Ecto neural progenitor cell (in vitro differentiated cells): Measurements from ENCODE around the gene DERL2.

Experiments
- DNase-seq: peaks from one replicate; pipeline ENCODE4 v3.0.0-alpha.2; 2018; ENCODE audit warnings: low spot score

DERL2 gene

DNA sequence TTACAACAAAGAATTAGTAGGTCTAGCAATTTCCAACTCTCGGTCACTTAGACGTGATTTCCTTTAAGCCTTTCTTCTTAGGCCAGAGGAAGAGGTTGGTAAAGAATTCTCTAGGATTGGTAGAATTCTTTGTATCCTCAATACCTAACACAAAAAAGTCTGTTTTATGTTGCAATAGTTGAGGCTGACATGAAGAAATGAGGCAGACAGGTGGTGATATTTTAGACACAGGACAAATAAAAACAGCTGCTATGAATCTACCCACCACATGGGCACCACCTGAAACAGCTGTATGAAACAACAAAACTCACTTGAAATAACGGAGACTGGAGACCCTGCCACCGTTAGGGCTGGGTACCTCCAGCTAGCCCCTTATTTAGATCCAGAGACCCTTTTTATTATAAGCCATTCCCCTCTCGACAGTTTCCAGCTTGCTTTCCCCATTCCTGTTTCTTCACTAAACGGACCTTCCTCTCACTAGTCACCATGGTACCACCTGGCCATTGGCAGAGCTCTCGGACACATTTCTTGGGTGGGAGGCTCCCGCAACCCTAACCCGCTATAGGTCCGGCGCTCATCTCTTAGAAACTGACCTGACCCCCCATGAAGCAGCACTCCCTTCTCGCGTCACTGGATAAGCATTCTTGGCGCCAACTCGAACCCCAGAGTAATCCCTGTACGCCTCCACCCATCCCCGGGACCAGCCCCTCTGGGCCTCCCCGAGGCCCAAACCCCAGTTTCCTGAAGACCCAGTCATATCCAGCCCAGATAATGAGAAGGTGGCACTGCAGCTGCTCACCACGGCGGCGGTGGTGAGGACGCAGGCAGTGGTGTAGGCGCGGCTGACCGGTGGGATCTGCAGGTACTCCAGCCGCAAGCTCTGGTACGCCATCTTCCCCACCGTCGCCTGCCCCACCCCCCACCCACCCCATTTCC lies at the start of gene DERL2:
TSS of gene DERL2 (minus strand) at position 909 of the 936 bp plus-strand sequence. CDS start at position 892, 17 bp downstream.
- DNase-seq, result no peak

DNA sequence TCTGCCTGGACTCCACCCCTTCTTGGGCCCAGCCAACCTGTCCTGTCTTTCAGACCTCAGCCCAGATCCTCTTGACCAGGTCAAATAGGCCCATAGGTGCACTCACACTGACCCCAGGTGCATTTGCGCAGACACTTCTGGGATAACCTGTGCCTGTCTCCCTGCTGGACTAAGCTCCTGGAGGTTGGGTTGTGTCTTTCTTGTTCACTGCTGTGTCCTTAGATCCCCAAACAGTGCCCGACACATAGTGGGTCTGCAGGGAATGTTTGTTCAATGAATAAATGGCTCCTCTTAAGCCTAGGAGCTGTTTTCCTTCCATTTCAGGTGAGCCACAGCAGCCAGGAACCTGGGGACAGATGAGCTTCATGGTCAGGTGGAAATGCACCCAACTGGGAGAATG lies 49.5 kb upstream of the DERL2 start:
- no peak for DNase-seq

DNA sequence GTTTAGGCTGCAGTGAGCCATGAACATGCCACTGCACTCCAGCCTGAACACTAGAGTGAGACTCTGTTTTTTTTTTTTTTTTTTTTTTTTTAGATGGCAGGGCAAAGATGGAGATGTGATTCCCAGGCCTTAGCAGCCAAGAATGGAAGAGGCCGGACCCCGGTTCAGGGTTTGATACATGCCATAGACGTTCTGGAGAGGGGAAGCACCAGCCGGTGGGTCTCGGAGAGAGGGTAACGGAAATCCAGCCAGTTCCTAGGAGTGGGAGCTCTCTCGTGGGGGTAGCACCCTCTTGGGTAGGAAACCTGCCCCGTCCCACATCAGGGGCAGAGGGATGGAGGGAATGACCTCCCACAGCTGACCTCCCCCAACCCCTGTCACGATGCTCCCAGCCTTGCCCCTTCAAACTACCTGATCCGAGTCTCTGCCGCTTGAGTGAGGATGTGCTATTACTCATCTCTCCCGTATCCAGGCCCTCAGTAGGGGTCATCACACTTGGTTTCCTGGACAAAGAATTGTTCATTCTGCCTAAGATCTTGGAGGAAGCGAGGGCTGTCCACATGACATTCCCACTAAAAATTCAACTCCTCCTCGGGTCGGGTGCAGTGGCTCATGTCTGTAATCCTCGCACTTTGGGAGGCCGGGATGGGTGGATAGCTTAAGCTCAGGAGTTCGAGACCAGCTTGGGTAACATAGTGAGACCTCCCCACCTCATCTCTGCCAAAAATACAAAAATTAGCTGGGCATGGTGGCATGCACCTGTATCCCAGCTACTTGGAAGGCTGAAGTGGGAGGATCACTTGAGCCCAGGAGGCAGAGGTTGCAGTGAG lies 47.7 kb upstream of the DERL2 start:
- DNase-seq, result no peak

DNA sequence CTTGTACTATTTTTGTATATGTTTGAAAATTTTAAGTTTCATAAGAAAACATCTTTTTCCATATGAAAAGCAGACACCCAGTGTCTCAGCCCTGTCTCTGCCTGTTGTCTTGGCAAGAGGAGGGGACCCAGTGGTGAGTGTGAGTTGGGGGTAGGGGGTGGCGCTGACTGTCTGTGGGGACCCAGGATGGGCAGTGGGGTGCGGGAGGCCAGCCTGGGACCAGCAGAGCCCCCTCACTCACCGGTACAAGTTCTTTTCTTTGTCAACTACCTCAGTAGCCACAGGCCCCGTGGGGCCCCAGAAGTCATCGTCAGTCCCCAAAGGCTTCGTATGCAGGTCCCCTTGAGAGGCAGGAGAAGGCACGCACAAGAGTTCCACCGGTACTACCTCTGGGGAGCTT lies 46.6 kb upstream of the DERL2 start:
- no peak for DNase-seq

DNA sequence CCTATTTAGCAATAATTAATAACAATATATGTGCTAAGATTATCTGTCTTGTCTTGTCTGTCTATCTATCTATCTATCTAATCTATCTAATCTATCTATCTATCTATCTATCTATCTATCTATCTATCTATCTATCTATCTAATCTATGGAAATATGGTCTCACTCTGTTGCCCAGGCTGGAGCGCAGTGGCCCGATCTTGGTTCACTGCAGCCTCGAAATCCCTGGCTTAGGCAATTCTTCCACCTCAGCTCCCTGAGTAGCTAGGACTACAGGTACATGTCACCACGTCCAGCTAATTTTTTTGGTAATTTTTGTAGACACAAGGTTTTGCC lies 45.1 kb upstream of the DERL2 start:
- DNase-seq, result no peak

DNA sequence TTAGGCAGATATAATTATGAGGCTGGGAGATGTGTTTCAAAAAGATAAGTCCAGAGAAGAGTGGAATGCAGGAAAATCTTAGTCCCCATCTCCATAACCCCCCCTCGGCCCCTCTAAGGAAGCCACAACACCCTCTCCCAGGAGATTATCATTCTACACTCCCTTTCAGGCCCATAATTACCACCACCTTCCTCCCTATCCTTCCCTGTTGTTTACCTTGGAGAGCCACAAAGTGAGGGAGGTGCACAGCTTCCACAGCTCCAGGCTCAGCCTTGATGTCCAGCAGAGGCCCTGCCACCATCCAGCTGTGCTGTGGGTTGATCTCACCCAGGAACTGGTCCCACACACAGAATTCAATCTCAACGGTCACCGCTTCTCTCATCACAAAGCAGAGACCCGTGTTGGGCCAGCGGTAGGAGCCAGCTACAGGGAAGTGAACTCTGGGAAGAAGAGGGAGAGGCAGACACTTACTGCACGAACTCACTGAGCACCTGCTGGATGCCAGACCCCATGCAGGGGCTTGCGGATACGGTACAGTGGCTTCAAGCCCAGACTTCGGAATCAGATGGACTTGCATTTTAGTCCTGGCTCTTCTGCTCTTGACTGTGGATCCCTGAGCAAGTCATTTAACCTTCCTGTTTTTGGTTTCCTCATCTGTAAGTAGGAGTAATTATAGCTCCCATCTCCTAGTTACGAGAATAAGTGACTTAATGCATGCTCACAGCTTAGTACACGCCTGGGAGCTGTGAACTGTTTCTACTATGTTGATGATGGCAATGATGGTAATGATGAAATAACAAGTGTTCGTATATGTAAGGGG lies 44.5 kb upstream of the DERL2 start:
- no peak for DNase-seq

DNA sequence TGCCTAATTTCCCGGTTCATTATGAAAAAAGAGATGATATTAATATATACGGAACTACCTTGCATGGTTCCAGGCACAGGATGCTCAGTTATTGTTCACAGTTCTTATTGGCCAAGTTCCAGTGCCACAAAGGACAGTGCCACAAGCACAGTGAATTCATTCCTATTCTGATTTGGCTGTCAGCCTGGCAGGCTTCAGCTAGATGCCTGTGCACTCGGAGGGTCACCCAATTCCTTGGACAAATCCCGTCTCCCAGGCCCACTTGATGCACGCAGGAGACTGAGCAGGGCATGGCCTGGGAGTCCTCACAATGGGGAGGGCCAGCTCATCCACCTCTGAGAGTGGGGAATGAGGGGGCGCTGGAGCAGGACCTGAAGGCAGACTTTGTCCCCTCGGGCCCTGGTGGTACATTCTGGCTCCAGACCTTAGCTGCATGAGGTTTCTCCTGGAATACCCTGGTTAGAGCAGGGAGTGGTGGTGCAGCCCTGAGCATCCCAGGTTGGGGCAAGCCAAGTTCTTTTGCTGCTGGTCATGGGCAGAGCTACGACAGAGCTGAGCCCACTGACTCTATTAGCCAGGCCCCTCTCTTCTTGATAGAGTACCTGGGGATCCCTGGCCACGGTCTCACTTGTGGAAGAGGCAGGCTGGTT lies 41.7 kb upstream of the DERL2 start:
- DNase-seq, result no peak

DNA sequence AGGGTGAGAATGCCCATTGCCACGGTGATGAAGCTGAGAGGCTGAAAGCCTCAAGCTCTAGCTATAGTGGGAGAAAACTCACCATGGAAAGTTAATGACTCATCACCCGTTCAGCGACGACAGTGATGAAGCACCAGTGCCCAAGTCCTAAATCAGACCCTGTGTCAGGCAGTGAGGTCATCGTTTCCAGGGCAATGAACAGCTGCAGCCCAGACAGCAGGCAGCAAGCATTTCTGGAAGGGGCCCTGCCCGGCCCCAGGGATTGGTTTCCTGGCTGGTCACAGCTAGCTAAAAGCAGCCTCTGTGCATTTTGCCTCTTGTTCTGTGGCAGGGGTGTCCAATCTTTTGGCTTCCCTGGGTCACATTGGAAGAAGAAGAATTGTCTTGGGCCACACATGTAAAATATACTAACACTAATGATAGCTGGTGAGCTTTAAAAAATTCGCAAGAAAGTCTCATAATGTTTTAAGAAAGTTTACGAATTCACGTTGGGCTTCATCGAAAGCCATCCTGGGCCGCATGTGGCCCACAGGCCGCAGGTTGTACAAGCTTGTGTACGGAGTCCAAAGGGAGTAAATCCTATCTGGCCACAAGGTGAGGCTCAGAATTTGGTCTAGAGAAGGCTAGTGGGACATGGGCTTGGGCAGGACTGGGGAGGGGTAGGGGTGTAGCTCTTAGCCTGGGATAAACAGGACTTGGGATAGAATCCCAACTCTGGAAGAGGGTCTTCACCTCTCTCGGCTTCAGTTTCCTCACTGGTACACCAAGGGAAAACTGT lies 41.0 kb upstream of the DERL2 start:
- peak; percentile 75 for DNase-seq

DNA sequence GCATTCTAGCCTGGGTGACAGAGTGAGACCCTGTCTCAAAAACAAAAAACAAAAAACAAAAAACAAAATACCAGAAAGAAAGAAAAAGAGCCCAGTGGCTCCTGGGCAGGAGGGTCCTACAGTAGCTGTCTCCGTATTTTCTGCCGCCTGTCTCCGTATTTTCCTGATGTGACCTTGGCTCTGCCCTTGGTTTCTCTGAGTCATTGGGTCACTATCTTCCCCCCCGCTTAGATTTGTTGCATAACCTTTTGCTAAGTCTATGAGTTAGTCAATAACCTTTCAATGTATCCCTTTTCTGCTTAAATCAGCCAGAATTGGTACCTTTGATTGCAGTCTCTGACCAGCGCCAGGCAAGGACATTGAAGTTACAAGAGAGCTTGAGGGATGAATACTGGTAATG lies 37.3 kb upstream of the DERL2 start:
- DNase-seq, result no peak

DNA sequence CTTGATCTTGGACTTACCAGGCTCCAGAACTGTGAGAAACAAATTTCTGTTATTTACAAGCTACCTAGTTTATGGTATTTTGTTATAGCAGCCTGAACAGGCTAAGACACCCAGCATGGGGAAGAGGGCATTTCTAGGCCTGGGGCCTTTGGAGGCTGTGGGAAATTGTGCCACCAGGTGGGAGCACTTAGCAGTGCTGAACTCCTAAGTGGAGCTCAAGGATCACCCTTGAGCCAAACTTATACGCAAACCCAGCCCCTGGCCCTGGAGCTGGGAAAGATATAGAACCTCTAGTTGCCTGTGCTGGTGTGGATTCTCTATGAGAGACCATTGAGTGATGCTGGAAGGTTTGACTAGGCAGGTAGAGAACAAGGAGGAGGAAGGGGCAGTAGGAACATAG lies 36.5 kb upstream of the DERL2 start:
- no peak for DNase-seq

DNA sequence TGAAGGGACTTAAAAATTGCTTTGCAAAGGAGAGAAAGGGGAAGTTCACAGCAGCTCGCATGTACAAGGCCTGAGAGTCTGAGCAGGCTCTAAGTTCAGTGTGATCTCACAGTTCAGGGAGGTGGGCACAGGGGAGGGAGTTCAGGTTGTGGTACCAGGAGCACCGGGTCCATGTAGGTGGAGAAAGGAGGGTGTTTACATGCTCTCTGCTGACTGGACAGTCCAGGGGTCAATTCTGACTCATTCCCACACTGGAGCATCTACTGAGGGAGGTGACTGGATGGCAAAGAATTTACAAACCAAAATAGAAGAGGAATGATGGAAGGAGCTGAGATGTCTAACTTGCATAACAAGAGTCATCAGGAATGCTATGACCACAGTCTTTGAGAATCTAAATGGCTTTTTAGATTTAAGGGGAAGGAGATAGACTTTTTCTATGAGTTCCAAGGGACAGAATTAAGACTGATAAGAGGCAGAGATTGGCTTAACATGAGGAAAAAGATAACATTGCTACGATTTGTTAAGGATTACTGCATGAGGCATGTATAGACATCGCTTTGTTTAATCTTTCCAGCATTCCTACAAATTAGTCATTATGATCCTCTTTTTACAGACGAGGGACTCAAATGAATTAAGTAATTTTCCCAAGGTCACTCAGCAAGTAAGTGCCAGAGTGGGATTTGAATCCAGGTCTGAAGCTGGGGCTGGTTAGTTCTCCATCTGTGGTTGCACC lies 30.2 kb upstream of the DERL2 start:
- DNase-seq, result no peak

DNA sequence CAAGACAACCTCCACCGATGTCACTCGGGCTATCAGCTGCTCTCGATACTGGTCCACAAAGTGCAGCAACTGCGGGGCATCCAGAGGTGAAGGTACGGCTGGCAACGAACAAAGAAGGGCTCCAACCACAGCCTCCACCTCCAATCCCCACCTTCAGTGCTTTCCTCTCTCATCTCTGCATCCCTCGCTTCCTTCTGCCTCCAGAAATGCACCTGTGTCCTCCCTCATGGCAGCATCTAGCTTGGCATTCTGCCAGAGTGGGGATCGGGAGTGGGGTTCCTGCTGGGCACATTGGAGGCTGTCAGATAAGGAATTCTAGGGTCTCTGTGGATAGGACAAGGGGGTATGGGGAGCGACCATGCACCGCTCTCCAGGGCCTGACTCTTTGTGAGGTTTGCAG lies 29.0 kb upstream of the DERL2 start:
- no peak for DNase-seq

DNA sequence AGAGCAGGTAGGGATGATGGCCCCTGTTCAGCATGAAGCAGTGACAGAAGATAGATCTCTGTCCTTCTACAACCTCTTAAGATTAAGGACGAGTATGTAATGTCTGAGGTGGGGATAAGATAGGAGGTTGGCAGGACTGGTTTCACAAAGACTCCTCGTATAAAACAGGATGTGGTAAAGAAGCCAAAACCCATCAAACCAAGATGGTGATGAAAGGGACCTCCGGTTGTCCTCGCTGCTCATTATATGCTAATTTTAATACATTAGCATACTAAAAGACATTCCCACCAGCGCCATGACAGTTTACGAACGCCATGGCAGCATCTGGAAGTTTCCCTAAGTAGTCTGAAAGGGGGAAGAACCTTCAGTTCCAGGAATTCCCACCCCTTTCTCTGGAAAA lies 27.6 kb upstream of the DERL2 start:
- DNase-seq, result no peak

DNA sequence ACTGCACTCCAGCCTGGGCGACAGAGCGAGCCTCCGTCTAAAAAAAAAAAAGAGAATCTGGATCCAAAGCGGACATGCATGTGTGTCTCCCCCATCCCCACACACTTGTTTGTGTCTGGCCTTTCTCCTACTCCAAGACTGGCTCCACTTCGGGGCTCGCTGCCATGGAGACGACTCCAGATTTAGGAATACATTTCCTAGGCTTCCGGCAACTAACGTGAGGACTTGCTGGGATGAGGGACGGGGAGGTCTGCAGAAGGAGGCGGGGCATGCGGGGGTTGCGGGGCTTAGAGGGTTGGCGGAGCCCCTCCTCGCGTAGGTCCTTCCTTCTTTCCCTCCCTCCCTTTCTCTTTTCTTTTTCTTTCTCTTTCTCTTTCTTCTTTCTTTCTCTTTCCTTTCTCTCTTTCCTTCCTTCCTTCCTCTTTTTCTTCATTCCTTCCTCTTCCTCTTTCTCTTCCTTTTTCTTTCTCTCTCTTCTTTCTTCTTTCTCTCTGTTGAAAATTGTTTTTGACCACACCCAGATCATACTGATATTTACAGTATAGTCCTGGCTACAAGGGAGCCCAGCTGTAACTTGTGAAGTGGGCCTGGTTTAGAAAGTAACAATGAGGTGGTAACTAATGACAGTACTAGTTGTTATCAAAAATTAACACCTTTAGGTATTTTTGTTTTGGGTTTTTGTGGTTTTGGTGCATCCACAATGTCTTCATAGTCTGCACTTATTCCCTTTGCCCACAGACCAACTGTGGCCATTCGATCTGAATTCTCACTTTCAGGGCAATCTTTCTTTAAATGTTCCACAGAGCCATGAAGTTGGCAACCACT lies 25.6 kb upstream of the DERL2 start:
- no peak for DNase-seq

DNA sequence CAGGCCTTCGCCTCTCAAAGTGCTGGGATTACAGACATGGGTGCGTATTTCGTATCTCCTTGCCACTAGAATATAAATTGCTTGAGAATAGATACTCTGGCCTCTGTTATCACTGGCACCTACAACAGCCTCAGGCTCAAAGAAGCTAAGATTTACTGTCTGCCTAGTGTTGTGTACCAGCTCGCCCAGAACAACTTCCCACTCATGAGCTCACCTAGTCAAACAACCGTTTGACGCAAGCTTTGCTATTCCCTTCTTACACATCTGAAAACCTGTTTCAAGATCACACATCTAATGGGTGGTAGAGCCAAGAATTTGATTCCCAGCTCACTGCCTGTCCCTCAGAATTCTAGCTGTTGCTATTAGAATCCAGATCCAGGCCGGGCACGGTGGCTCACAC lies 24.8 kb upstream of the DERL2 start:
- no peak for DNase-seq

DNA sequence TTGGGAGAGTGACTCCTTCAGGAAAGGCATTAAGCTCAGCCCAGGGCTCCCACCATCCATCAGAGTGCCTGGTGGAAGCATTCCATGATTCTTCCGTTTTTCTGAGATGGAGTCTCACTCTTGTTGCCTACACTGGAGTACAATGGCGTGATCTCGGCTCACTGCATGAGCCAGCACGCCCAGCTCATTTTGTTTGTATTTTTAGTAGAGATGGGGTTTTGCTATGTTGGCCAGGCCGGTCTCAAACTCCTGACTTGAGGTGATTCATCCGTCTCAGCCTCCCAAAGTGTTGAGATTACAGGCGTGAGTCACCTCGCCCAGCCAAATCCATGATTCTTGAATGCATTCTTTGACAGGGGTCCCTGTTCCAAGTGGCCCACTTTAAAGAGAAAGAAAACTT lies 23.5 kb upstream of the DERL2 start:
- no peak for DNase-seq

DNA sequence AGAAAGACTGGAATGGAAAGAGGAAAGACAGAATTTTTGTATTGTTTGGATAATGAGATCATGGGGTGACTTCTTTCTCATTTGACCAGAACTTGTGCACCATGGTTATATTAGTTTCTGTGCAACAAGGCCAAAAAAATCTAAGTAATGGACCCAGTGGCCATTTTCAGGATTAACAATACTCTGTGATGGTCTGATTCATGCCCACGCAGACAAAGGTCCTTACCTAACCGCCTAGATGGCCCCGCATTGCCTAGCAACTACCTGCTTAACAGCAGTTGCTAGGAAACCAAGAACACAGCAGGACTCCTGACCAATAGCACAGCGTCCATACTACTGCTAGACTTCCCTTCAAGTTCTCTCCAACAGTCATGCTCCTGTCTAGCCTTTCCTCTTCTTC lies 22.8 kb upstream of the DERL2 start:
- peak; percentile 74 for DNase-seq

DNA sequence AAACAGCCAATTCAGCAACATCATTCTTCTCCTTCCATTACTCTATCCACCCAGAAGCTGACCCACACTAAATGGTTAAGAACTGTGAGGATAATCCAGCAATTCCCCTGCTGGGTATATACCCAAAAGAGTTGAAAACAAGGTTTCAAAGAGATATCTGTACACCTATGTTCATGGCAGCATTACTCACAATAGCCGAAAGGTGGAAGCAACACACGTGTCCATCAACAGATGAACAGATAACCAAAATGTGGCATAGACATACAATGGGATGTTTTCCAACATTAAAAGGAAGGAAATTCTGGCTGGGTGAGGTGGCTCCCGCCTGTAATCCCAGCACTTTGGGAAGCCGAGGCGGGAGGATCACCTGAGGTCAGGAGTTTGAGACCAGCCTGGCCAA lies 20.3 kb upstream of the DERL2 start:
- no peak for DNase-seq

DNA sequence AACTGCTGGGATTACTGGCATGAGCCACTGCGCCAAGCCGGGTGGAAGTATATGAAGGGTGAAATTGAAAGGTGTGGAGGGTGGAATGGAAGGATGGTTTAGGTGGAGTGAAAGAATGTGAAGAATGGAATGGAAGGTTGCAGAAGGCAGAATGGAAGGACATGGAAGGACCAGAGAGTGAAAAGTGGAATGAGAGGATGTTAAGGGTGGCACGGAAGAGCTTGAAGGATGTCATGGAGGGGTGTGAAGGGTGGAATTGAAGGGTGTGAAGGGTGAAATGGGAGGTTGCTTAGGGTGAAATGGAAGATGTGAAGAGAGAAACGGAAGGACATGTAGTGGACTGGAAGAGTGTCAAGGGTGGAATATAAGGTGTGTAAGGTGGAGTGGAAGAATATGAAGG lies 16.6 kb upstream of the DERL2 start:
- no peak for DNase-seq

DNA sequence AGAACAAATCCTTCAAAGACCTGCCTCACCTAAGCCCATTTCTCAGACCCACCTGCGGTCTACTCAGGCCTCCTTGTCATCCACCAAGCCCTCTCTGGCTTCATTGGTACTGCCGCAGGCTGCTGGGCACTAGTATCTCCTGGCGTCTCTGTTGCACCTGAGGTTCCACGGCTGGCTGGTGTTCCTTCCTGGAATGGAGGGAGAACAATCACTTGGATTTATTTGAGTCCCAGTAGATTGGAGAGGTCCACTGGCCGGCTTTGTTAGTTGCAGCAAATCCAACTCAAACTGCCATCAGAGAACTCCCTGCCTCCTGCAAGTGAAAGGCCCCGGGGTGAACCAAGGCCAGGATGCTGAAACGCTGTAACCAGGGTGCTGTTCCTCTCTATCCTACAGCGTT lies 15.7 kb upstream of the DERL2 start:
- no peak for DNase-seq
